PFSK-1 (cell line): Measurements from ENCODE around the gene OAT.

Experiments used
- FOXP2 ChIP-seq: optimal IDR thresholded peaks from 2 replicates; pipeline ENCODE3; 2011; ENCODE audit warnings: borderline replicate concordance, control low read depth, inconsistent platforms; ENCODE audit not compliant: insufficient read depth; ENCODE audit errors: extremely low read length, extremely low read depth
- POLR2AphosphoS5 ChIP-seq: IDR thresholded peaks from 2 replicates; pipeline ENCODE4 v1.6.1; 2012; ENCODE audit warnings: low read depth, mild to moderate bottlenecking, control low read depth, low read length, moderate library complexity
- REST ChIP-seq, 2 experiments: IDR thresholded peaks; 2 replicates each; pipeline versions ENCODE4 v1.6.1 to v1.8.0; 2011 to 2012; ENCODE audit warnings: low read depth in 2 of 2, low read length in 2 of 2, control low read depth in 1 of 2, inconsistent platforms in 1 of 2, mild to moderate bottlenecking in 1 of 2, moderate library complexity in 1 of 2; ENCODE audit not compliant: insufficient read depth in 1 of 2
- SIN3A ChIP-seq: IDR thresholded peaks from 2 replicates; pipeline ENCODE4 v1.6.1; 2012; ENCODE audit warnings: mild to moderate bottlenecking, low read length, moderate library complexity, borderline replicate concordance; ENCODE audit not compliant: insufficient read depth
- TAF1 ChIP-seq: IDR thresholded peaks from 2 replicates; pipeline ENCODE4 v1.6.1; 2012; ENCODE audit warnings: low read length, control low read depth, borderline replicate concordance; ENCODE audit not compliant: insufficient read depth

The OAT gene

GRCh38 chr10:124387078-124387874 lies 31.4 kb downstream of the OAT start:
- no peak for TF ChIP-seq REST (IDR thresholded peaks at IDR 0.05; ENCODE audit: insufficient read depth in 1 of 2, low read depth in 2 of 2, low read length in 2 of 2)

- no peak for TF ChIP-seq TAF1
- TF ChIP-seq REST (IDR thresholded peaks at IDR 0.05; ENCODE audit: insufficient read depth in 1 of 2, low read depth in 2 of 2, low read length in 2 of 2): no peak
- no peak for TF ChIP-seq POLR2AphosphoS5
- no peak for TF ChIP-seq FOXP2
- no peak for TF ChIP-seq SIN3A
These were observed 32.3 kb downstream of the OAT start for GRCh38 chr10:124386186-124387077.

GRCh38 chr10:124385627-124386185 lies 33.0 kb downstream of the OAT start:
- TF ChIP-seq SIN3A (no peak), TAF1 (no peak), POLR2AphosphoS5 (no peak), FOXP2 (no peak), REST (IDR thresholded peaks at IDR 0.05; ENCODE audit: insufficient read depth in 1 of 2, low read depth in 2 of 2, low read length in 2 of 2) (no peak)

- TF ChIP-seq TAF1: no peak
These were observed 34.0 kb downstream of the OAT start for GRCh38 chr10:124384591-124385190.

- TF ChIP-seq TAF1 (no peak), SIN3A (no peak), REST (IDR thresholded peaks at IDR 0.05; ENCODE audit: insufficient read depth in 1 of 2, low read depth in 2 of 2, low read length in 2 of 2) (no peak), FOXP2 (no peak), POLR2AphosphoS5 (no peak)
These were observed 34.6 kb downstream of the OAT start for GRCh38 chr10:124384172-124384571.
